ENCODE data around the gene TMEM171. TPM values are rescaled to one million over a fixed set of nuclear protein-coding genes. Genes with fewer than 3 reads are reported as not detected.

Gene TMEM171
- total and polyA plus RNA-seq, 9 of the 15 experiments (the other 6 are each of a cell fraction or from before 2014, with no cell fraction given): 0.08 TPM; not detected in 8

DNA sequence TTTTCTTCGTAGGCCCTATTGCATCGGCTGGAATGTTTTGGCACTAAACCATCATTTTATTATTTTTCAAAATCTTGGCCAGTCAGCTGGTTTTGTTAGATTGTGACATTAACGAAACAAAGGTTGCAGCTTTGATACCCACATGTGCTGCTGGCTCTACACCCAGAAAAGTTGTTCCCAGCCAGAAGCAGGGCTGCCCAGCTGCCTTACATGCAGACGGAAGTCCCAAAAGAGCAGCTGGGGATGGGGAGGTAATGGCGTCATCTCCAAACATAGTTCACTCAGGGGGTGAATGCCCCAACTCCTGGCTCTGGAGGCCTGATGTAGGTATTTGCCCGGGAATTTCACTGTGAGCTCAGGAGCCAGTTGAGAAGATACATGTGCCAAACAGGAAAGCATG, 23.3 kb downstream of the TMEM171 start (continued):
- TF ChIP-seq MAFK (IDR thresholded peaks at IDR 0.05; ENCODE audit: low read length): no peak

DNA sequence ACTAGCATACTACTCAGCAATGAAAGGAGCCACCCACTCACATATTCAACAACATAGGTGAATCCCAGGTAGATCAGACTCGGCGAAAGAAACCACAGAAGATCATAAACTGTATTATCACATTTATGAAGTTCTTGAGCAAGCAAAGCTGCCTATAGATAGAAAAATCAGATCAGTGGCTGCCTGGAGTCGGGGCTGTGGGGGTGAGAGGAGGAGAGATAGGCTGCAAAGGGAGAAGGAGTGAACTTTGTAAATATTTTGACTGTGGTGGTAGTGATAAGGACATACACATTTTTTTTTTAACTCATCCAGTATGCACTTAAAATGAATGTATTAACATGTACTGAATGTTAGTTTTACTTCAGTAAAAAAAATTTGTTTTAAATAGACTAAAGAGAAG, 29.2 kb downstream of the TMEM171 start:
- Histone ChIP-seq H3K27me3 (ENCODE audit: control insufficient read depth in 2 of 2, insufficient read depth in 2 of 2, low read length in 2 of 2) (peaks cover 25 to 42% of the 10 kb centered on the region in 2 experiments; a peak in 4 of 5 replicates), H3K9me1 (ENCODE audit: control insufficient read depth, insufficient read depth, low read length) (peaks cover 3% of the 10 kb centered on the region), H3K79me2 (ENCODE audit: control insufficient read depth, insufficient read depth, low read length) (no peaks in the 10 kb centered on the region), H3K4me2 (ENCODE audit: insufficient read depth, low read length) (no peak overlapping the region), H3K9me3 (replicated peaks; ENCODE audit: control insufficient read depth, insufficient read depth, low read depth, low read length) (no peaks in the 10 kb centered on the region), H3K9ac (ENCODE audit: insufficient read depth in 1 of 2, low read depth in 2 of 2, low read length in 2 of 2) (no peak overlapping the region), H2AFZ (ENCODE audit: low read depth, low read length) (no peak overlapping the region), H3K36me3 (ENCODE audit: control insufficient read depth, insufficient read depth, low read length) (no peaks in the 10 kb centered on the region), H3K27ac (ENCODE audit: extremely low read depth, low read depth, low read length) (no peak overlapping the region), H3K4me3 (no peak overlapping the region), H4K20me1 (replicated peaks; ENCODE audit: control insufficient read depth, insufficient read depth, low read length) (0 out of 2 replicates have a peak, but pooled peaks cover 5% of the 10 kb centered on the region), H3K4me1 (replicated peaks in 1 of 2; ENCODE audit: control insufficient read depth in 2 of 2, insufficient read depth in 2 of 2, low read length in 2 of 2) (no peaks in the 10 kb centered on the region)
- no TSS peak for BruUV-seq (replicated peaks)
- no peak for ATAC-seq
- CTCF ChIA-PET (ENCODE audit: low intra/inter-chr PET ratio): no interaction called here
- peak in 2 of 4 experiments; percentile 10 to 22 for DNase-seq (ENCODE audit: extremely low read depth in 1 of 4, low spot score in 3 of 4)
- in situ Hi-C loops (cut with MboI) (no loop called here), intact Hi-C loops (cut with micrococcal nuclease) (no loop called here)
- WGBS (ENCODE audit: insufficient coverage, low coverage, missing lambda C conversion rate): 0% methylated on average over 3 of the region's 3 CpGs
- FAIRE-seq: no peak
- POLR2A ChIA-PET: interaction anchor here (1.8 kb wide), 1 partner anchor 10 kb away, joined by 3 read pairs; no protein-coding TSS in a partner anchor
- TF ChIP-seq ZNF445 (CRISPR knock-in tag; IDR thresholded peaks at IDR 0.05; ENCODE audit: low read depth) (no peak), GABPB1 (CRISPR knock-in tag; IDR thresholded peaks at IDR 0.05) (no peak), TCF3 (CRISPR knock-in tag; IDR thresholded peaks at IDR 0.05) (peak; percentile 31; the same call in 1 of the 2 replicates), RCOR1 (IDR thresholded peaks at IDR 0.05; ENCODE audit: borderline replicate concordance in 1 of 2, low read depth in 2 of 2, low read length in 2 of 2) (peak in 1 of 2 experiments; percentile 69; a peak in 2 of 4 replicates), MAZ (CRISPR knock-in tag; conservative IDR thresholded peaks at IDR 0.05 in 1 of 2, IDR thresholded peaks at IDR 0.05 in 1 of 2) (no peak), PHF8 (IDR thresholded peaks at IDR 0.05; ENCODE audit: borderline replicate concordance, low read length) (no peak), SP2 (IDR thresholded peaks at IDR 0.05; ENCODE audit: extremely low read depth, low read depth, low read length, poor library complexity, severe bottlenecking) (no peak), ZSCAN29 (IDR thresholded peaks at IDR 0.05) (no peak), ZFP91 (CRISPR knock-in tag; IDR thresholded peaks at IDR 0.05) (no peak), RBM22 (IDR thresholded peaks at IDR 0.05; ENCODE audit: low read depth, low read length, poor library complexity, severe bottlenecking) (no peak), NFYB (IDR thresholded peaks at IDR 0.05; ENCODE audit: extremely low read depth, insufficient read length) (no peak), GATA2 (CRISPR knock-in tag; IDR thresholded peaks at IDR 0.05) (no peak), MECOM (CRISPR knock-in tag; IDR thresholded peaks at IDR 0.05) (no peak), MBD2 (IDR thresholded peaks at IDR 0.05; ENCODE audit: borderline replicate concordance, low read depth) (no peak), KDM1A (IDR thresholded peaks at IDR 0.05) (peak; percentile 41 to 70; a peak in 3 of 4 replicates), CBX2 (IDR thresholded peaks at IDR 0.05; ENCODE audit: insufficient read depth, low read length, poor library complexity, severe bottlenecking) (no peak), FOXJ3 (CRISPR knock-in tag; IDR thresholded peaks at IDR 0.05) (no peak), CBFA2T3 (IDR thresholded peaks at IDR 0.05) (peak; percentile 67), ARID1B (IDR thresholded peaks at IDR 0.05) (peak; percentile 37; the same call in 1 of the 2 replicates)
- TF ChIP-seq, protein P1, sequence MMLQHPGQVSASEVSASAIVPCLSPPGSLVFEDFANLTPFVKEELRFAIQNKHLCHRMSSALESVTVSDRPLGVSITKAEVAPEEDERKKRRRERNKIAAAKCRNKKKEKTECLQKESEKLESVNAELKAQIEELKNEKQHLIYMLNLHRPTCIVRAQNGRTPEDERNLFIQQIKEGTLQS (IDR thresholded peaks at IDR 0.05): no peak
- TF ChIP-seq, protein P1 (CRISPR knock-in tag; conservative IDR thresholded peaks at IDR 0.05): no peak
